ENCODE data around the gene MT1G. TPM values are rescaled to one million over a fixed set of nuclear protein-coding genes. Genes with fewer than 3 reads are reported as not detected.

Gene MT1G
- total RNA-seq, 1 experiment from 2014 or later, result 2.2 TPM

DNA sequence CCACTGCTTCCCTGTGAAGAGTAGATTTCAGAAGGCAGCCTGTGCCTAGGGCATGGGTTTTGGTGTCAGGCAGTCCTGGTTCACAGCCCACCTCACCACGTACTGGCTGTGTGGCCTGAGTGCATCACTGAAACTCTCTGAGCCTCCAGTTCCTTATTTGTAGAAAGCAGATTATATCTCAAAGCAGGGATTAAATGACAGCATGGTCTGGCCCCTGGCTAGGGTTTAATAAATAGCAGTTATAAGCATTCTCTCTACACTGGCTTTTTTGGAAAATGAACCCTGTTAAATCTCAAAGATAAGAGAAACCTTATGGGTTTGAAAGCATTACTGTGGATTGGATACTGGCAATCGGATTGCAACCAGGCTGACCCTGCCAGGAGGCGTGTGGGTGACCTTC is 38.3 kb downstream of the MT1G start:
- in situ Hi-C loops (cut with HindIII; ENCODE audit: low pct_unique_long_range_greater_than_20kb, low sequenced_read_pairs), result no loop called here
- Histone ChIP-seq H3K27ac (ENCODE audit: low read length) (no peak overlapping the region), H3K4me1 (ENCODE audit: control insufficient read depth, insufficient read depth, low read length) (peaks cover 13% of the 10 kb centered on the region), H3K4me3 (ENCODE audit: low read depth in 2 of 2, low read length in 2 of 2) (no peak overlapping the region), H3K36me3 (ENCODE audit: control insufficient read depth, insufficient read depth, low read length) (no peaks in the 10 kb centered on the region; the same call in 1 of the 2 replicates), H3K9me3 (ENCODE audit: control insufficient read depth, insufficient read depth, low read depth, low read length) (no peaks in the 10 kb centered on the region), H3K27me3 (ENCODE audit: control insufficient read depth, insufficient read depth, low read length) (no peaks in the 10 kb centered on the region)
- BruUV-seq (replicated peaks), result no TSS peak
- ChIA-PET POLR2A (interaction anchor here (0.5 kb wide), 1 partner anchor 43 kb away, joined by 3 read pairs; no protein-coding TSS in a partner anchor), CTCF (no interaction called here)
- no peak for DNase-seq (ENCODE audit: low read depth, low spot score)
- no peak for TF ChIP-seq POLR2AphosphoS5 (IDR thresholded peaks at IDR 0.05; ENCODE audit: low read depth, low read length)
- TF ChIP-seq, protein P1, sequence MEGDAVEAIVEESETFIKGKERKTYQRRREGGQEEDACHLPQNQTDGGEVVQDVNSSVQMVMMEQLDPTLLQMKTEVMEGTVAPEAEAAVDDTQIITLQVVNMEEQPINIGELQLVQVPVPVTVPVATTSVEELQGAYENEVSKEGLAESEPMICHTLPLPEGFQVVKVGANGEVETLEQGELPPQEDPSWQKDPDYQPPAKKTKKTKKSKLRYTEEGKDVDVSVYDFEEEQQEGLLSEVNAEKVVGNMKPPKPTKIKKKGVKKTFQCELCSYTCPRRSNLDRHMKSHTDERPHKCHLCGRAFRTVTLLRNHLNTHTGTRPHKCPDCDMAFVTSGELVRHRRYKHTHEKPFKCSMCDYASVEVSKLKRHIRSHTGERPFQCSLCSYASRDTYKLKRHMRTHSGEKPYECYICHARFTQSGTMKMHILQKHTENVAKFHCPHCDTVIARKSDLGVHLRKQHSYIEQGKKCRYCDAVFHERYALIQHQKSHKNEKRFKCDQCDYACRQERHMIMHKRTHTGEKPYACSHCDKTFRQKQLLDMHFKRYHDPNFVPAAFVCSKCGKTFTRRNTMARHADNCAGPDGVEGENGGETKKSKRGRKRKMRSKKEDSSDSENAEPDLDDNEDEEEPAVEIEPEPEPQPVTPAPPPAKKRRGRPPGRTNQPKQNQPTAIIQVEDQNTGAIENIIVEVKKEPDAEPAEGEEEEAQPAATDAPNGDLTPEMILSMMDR (IDR thresholded peaks at IDR 0.05), result no peak
- TF ChIP-seq REST (IDR thresholded peaks at IDR 0.05; ENCODE audit: insufficient read depth in 1 of 2, low read depth in 2 of 2, low read length in 1 of 2), result no peak
- TF ChIP-seq SIN3A (IDR thresholded peaks at IDR 0.05; ENCODE audit: borderline replicate concordance, insufficient read depth, low read depth, low read length), result no peak
- TF ChIP-seq TCF7L2 (IDR thresholded peaks at IDR 0.05; ENCODE audit: low read depth, low read length), result no peak
- no peak for ATAC-seq
- intact Hi-C loops (cut with micrococcal nuclease; ENCODE audit: unreplicated experiment), result no loop called here

- Histone ChIP-seq H3K4me1 (ENCODE audit: control insufficient read depth, insufficient read depth, low read length) (peaks cover 13% of the 10 kb centered on the region), H3K27ac (ENCODE audit: low read length) (no peak overlapping the region), H3K4me3 (ENCODE audit: low read depth in 2 of 2, low read length in 2 of 2) (no peak overlapping the region), H3K27me3 (ENCODE audit: control insufficient read depth, insufficient read depth, low read length) (no peaks in the 10 kb centered on the region), H3K36me3 (ENCODE audit: control insufficient read depth, insufficient read depth, low read length) (no peaks in the 10 kb centered on the region; the same call in 1 of the 2 replicates), H3K9me3 (ENCODE audit: control insufficient read depth, insufficient read depth, low read depth, low read length) (no peaks in the 10 kb centered on the region)
- ChIA-PET POLR2A (interaction anchor here (0.5 kb wide), 1 partner anchor 44 kb away, joined by 3 read pairs; no protein-coding TSS in a partner anchor), CTCF (interaction anchor here (0.7 kb wide), 1 partner anchor 27 kb away, joined by 8 read pairs; no protein-coding TSS in a partner anchor)
- TF ChIP-seq SIN3A (IDR thresholded peaks at IDR 0.05; ENCODE audit: borderline replicate concordance, insufficient read depth, low read depth, low read length) (no peak), POLR2AphosphoS5 (IDR thresholded peaks at IDR 0.05; ENCODE audit: low read depth, low read length) (no peak), TCF7L2 (IDR thresholded peaks at IDR 0.05; ENCODE audit: low read depth, low read length) (no peak), REST (IDR thresholded peaks at IDR 0.05; ENCODE audit: insufficient read depth in 1 of 2, low read depth in 2 of 2, low read length in 1 of 2) (no peak)
- TF ChIP-seq, protein P1 (IDR thresholded peaks at IDR 0.05), result no peak; the same call in 1 of the 2 replicates
- no peak for ATAC-seq
- intact Hi-C loops (cut with micrococcal nuclease; ENCODE audit: unreplicated experiment) (no loop called here), in situ Hi-C loops (cut with HindIII; ENCODE audit: low pct_unique_long_range_greater_than_20kb, low sequenced_read_pairs) (no loop called here)
- BruUV-seq (replicated peaks), result no TSS peak
- no peak for DNase-seq (ENCODE audit: low read depth, low spot score)
Measured at GRCh38 chr16:56628486-56629350, 39.1 kb downstream of the MT1G start.

All from Panc1 (cell line).